Caki2 (cell line): Measurements from ENCODE around the gene CACNA1B. TPM values are rescaled to one million over a fixed set of nuclear protein-coding genes. Genes with fewer than 3 reads are reported as not detected.
"Not testable (repeated sequence)": the region's sequence is repeated elsewhere in the genome, so short reads cannot be mapped to it uniquely, and the experiment has no call there.

Experiments
- DNase-seq: peaks from one replicate; pipeline ENCODE4 v3.0.0-alpha.2; 2015; ENCODE audit warnings: low read depth
- in situ Hi-C: cut with HindIII; loops from 2 replicates; pipeline ENCODE4 v1.10.0; 2016; ENCODE audit warnings: low sequenced_read_pairs, low pct_unique_long_range_greater_than_20kb, mixed read lengths
- total RNA-seq: library from RNA; depleted of rRNA; stranded (reverse); fragments of >200 nt; shearing (Covaris generic); gene quantifications from 2 replicates; pipeline ENCODE4 v1.2.3, GENCODE V29; 2014; ENCODE audit warnings: low replicate concordance

Gene CACNA1B
- total RNA-seq, 1 experiment from 2014 or later = not detected

DNA sequence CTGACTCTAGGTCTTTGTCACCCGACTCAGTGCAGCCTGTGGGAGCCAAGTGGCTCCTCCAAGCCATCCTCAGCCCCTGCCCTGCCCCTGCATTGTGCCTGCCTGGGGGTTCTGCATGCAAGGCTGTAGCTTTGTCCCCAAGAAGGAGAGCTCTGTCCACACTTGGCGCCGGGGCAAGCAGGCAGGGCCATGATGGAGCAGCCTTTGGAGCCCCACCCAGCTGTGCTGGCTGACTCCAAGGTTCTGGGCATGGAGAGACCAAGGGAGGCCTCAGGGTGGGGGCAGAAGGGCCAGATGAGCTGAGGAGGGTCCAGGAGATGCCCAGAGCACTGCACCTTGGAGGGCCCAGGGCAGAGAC lies 226.2 kb downstream of the CACNA1B start:
- in situ Hi-C loops = no loop called here
- DNase-seq = no peak

DNA sequence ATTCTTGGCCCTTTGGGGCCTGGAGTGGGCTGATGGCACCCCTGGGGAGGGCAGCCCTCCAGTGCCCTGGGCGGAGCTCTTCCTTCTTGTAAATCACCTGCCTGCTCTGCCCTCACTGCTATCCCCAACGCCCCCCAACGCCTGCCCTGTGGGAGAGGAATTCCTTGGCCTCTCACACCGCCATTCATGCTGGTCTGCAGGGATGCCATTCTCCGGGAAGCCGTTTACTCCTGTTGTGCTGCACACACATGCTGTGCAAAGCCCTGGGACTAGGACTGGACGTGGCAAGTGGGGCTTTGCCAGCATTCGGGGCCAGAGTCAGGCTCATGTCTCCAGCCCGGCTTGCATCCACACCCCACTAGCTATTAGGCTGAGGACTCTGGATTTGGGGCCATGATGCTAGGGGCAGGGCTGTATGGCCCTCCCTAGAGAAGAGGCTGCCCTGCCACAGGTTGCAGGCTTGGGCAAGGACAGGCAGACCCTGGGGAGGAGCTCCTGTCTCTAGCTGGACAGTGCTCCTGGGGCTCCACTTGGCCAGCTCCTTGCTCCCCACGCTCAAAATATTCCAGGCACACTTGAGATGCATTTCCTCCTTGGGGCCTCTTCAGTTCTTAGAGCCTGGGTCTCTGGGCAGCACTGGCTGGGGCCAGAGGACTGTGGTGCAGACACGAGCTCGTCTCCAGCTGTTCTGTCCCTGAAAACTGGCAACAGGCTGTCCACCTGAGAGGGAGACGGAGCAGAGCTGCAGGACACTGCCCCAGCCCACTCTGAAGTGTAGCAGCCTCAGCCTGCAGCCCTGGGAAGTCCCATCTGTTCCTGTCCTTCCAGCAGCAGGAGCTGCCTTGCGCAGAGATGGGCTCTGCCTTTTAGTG lies 226.9 kb downstream of the CACNA1B start:
- in situ Hi-C loops = no loop called here
- DNase-seq = no peak

GRCh38 chr9:138105123-138105415 lies 227.5 kb downstream of the CACNA1B start:
- in situ Hi-C loops = no loop called here
- no peak for DNase-seq

GRCh38 chr9:138105561-138106505 lies 228.3 kb downstream of the CACNA1B start:
- in situ Hi-C loops = no loop called here
- DNase-seq = no peak

DNA sequence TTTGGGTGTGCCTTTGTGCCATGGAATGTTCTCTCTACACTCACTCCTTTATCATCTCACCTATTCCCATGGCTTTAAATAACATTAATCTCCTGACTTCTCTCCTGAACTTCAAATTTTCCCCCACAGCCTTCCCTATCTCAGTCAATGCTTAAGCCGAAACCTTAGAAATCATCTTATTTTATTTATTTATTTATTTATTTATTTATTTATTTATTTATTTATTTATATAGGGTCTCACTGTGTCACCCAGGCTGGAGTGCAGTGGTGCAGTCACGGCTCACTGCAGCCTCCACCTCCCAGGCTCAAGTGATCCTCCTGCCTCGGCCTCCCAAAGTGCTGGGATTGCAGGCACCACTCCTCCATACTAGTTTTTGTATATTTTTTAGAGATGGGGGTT lies 229.5 kb downstream of the CACNA1B start:
- in situ Hi-C loops = not testable (repeated sequence)

GRCh38 chr9:138111607-138112006 lies 234.0 kb downstream of the CACNA1B start:
- no peak for DNase-seq
- in situ Hi-C loops = no loop called here

More for the DNA sequence above, 229.5 kb downstream of the CACNA1B start:
- DNase-seq = not testable (repeated sequence)

DNA sequence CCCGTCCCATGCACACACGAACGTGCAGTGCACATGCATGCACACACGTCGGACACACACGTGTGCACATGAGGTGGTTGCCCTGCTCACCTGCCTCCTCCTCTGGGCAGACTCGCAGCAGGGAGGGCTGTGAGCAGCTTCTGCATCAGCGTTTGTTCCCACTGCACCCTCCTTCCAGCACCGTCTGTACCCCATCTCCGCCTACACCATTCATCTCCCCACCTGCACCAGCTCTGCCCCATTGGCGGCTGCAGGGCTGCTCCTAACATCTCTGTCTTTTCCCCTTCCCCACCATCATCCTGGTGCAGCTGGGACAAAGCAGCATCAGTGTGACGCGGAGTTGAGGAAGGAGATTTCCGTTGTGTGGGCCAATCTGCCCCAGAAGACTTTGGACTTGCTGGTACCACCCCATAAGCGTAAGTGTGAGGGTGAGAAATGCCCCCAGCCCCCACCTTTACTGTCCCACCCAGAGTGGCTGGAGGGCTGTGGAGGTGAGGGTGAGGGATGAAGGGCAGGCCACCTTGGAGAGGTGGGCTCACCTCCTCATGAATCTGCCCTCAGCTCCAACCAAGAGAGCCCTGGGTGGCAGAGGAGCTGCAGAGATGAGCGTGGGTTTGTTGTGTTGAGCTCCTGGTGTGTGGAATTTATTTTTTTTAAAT lies 234.6 kb downstream of the CACNA1B start:
- DNase-seq = no peak
- in situ Hi-C loops = no loop called here

DNA sequence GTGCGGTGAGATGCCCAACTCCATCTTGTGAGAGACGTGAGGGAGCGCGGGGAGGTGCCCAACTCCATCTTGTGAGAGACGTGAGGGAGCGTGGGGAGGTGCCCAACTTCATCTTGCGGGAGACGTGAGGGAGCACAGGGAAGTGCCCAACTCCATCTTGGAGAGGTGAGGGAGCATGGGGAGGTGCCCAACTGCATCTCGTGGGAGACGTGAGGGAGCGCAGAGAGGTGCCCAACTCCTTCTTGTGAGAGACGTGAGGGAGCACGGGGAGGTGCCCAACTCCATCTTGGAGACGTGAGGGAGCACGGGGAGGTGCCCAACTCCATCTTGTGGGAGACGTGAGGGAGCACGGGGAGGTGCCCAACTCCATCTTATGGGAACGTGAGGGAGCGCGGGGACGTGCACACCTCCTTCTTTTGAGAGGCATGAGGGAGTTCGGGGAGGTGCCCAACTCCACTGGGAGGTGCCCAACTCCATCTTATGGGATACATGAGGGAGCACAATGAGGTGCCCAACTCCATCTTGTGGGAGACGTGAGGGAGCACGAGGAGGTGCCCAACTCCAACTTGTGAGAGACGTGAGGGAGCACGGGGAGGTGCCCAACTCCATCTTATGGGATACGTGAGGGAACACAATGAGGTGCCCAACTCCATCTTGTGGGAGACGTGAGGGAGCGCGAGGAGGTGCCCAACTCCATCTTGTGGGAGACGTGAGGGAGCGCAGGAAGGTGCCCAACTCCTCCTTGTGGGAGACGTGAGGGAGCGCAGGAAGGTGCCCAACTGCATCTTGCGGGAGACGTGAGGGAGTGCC lies 235.4 kb downstream of the CACNA1B start:
- no peak for DNase-seq
- in situ Hi-C loops = no loop called here

GRCh38 chr9:138113701-138114325 lies 236.2 kb downstream of the CACNA1B start:
- in situ Hi-C loops, DNase-seq: not testable (repeated sequence)

DNA sequence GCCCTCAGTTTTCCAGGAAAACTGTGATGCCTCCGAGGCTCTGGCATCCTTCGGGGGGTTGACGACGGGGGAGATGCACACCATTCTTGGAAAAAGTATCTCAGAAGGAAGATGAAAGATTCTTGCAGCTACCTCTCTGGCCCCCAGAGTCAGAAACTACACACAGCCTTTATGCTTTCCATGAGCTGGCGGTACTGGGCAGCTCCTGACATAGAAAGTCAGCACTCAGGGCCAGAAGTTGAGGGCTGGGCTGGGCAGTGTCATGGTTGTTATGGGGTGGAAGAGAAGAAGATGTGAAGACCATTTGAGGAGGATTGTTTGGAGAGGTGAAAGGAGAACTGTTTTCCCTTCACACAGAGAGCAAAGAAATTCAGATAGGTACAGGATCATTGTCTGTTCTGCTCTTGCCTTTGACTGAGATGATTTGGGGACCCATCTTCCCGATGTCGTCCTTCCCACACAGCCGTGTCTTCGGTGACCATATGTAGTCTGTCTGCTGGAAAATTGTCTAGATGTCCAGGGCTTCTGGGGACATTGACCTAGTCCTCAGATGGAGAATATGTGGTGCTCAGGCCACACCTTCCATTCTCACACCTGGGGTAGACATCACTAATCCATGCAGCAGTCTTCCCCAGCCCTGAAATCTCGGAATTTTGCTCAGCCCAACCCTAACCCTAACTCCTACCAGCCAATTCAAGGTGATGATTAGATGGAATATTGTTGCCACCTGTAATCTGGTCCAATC lies 237.1 kb downstream of the CACNA1B start:
- no peak for DNase-seq
- in situ Hi-C loops = no loop called here

DNA sequence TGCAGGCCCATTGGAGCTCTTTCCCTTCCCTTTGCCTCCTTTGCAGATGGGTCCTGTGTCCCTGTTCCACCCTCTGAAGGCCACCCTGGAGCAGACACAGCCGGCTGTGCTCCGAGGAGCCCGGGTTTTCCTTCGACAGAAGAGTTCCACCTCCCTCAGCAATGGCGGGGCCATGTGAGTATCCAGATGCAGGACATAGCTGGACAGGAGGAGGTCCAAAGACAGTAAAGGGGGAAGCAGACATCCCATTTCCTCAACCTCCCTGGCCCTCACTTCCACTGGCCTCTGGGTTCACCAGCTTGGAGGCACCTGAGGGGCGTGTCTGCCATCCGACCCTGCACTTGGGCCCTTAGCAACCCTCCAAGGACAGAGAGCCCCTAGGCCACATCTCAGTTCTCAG lies 237.9 kb downstream of the CACNA1B start:
- in situ Hi-C loops = no loop called here
- DNase-seq = no peak

- in situ Hi-C loops = no loop called here
Observed at GRCh38 chr9:138116521-138116920, 238.9 kb downstream of the CACNA1B start.

DNA sequence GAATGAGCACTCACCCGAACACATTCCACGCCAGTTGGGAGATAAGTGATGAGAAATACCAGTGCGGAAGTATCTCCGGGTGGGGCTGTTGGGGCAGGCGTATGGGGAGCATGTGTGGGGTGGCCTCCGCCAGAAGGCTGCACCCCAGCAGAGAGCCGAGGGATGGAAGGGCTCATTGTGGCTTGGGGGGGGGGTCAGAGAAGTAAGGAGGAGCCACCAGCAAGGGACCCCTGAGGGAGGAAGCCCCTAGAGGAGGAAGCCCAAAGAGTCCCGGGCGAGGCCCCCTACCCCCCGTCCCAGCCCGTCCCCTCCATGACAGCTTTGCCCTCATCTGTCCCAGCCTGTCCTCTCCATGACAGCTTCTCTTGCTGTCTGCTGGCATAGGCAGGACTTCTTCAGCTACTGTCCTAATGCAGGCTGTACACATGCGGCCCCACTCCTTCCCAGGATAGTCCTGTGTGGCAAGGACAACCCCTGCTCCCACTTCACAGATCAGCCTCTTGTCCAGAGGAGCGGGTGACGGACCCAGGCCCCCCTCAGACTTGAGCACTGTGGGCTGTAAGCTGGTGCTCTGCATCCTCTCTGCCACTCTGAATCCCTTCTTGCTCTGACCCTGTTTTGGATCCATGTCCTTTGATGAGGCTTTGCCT lies 239.6 kb downstream of the CACNA1B start:
- DNase-seq = no peak
- in situ Hi-C loops = no loop called here

More at GRCh38 chr9:138116521-138116920, 238.9 kb downstream of the CACNA1B start:
- DNase-seq = no peak

GRCh38 chr9:138117836-138118235 lies 240.3 kb downstream of the CACNA1B start:
- DNase-seq = no peak
- in situ Hi-C loops = no loop called here

GRCh38 chr9:138118601-138119071 lies 241.1 kb downstream of the CACNA1B start:
- no peak for DNase-seq
- in situ Hi-C loops = no loop called here

- DNase-seq = no peak
- in situ Hi-C loops = no loop called here
Observed at GRCh38 chr9:138119202-138120027, 241.8 kb downstream of the CACNA1B start.
